Stomach (tissue), 9 donors: ENCODE results near the gene S100A5. TPM values are rescaled to one million over a fixed set of nuclear protein-coding genes. Genes with fewer than 3 reads are reported as not detected.
A peak's percentile ranks its signal among the peaks of the same experiment; 100 is the strongest.

ENCODE experiments used
- DNase-seq, 2 donors: peaks; one replicate each; pipeline versions ENCODE4 v3.0.0 to v3.0.0-alpha.2; 2013 to 2019
- H3K27ac ChIP-seq, 5 donors: fragments of 200-600 bp in 4 of 5; sonication (generic) in 4 of 5; one replicate each; pipeline ENCODE4 v1.5.1; 2013 to 2019; ENCODE audit warnings: mild to moderate bottlenecking in 1 of 5, moderate library complexity in 1 of 5
- H3K27me3 ChIP-seq, 3 donors: fragments of 200-600 bp; sonication (generic); one replicate each; pipeline ENCODE4 v1.5.1; 2017 to 2019; ENCODE audit warnings: mixed run types in 1 of 3
- H3K36me3 ChIP-seq, 4 donors: fragments of 200-600 bp; sonication (generic); 1 replicate in 3 of 4; 2 replicates in 1 of 4; pipeline ENCODE4 v1.5.1; 2016 to 2019
- H3K4me1 ChIP-seq, 4 donors: fragments of 200-600 bp; sonication (generic); one replicate each; pipeline ENCODE4 v1.5.1; 2016 to 2019
- H3K4me3 ChIP-seq, 4 donors: fragments of 200-600 bp; sonication (generic) in 3 of 4; one replicate each; pipeline ENCODE4 v1.5.1; 2016 to 2019; ENCODE audit warnings: mild to moderate bottlenecking in 1 of 4
- H3K9me3 ChIP-seq, 4 donors: fragments of 200-600 bp; sonication (generic); one replicate each; pipeline ENCODE4 v1.5.1; 2016 to 2019
- CTCF ChIP-seq, 7 experiments: fragments of 450-650 bp in 4 of 7; fragments of 200-600 bp in 3 of 7; sonication (generic) in 3 of 7; IDR thresholded peaks; one replicate each; pipeline ENCODE4 v1.5.1; 2016 to 2019; ENCODE audit warnings: antibody characterized with exemption in 7 of 7, control low read depth in 2 of 7, mild to moderate bottlenecking in 1 of 7
- EP300 ChIP-seq: sonication (generic); formaldehyde crosslinking; IDR thresholded peaks from one replicate; pipeline ENCODE4 v1.6.1; 2017; ENCODE audit warnings: antibody characterized with exemption
- POLR2A ChIP-seq, 4 donors: fragments of 450-650 bp; IDR thresholded peaks; one replicate each; pipeline ENCODE4 v1.6.1; 2016; ENCODE audit warnings: antibody characterized with exemption in 4 of 4, control low read depth in 2 of 4, mild to moderate bottlenecking in 1 of 4, moderate library complexity in 1 of 4
- POLR2AphosphoS5 ChIP-seq, 3 donors: sonication (generic); formaldehyde crosslinking; IDR thresholded peaks; one replicate each; pipeline ENCODE4 v1.6.1; 2016; ENCODE audit warnings: antibody characterized with exemption in 3 of 3
- WGBS, 5 donors: extraction: QIAGEN DNeasy Blood & Tissue Kit in 3 of 5; methylation state at CpG; one replicate each; pipeline versions ENCODE4 v1.1.5 to v1.1.7; 2013 to 2018; 5-methylcytosine and 5-hydroxymethylcytosine counted together
- intact Hi-C: fragments of 100-400 bp; cut with DNase I; formaldehyde crosslinking; loops from one replicate; pipeline ENCODE4 v1.15.1; 2023; ENCODE audit warnings: low total_unique reads
- polyA plus RNA-seq, 3 donors: library from polyadenylated mRNA; stranded (reverse); fragments of 200-250 nt; gene quantifications; one replicate each; pipeline ENCODE4 v1.2.3, GENCODE V29; 2013
- total RNA-seq, 5 donors: library from RNA; depleted of rRNA; stranded (reverse); fragments of >200 nt; gene quantifications; one replicate each; pipeline versions ENCODE4 v1.1.0 to v1.2.3, GENCODE V29; 2014 to 2016
- donor health status: healthy with polysubstance abuse.
- donor health status: Bipolar disorder and iron deficiency.
- donor health status: healthy.

The S100A5 gene
- total and polyA plus RNA-seq, 8 donors, result not detected

DNA sequence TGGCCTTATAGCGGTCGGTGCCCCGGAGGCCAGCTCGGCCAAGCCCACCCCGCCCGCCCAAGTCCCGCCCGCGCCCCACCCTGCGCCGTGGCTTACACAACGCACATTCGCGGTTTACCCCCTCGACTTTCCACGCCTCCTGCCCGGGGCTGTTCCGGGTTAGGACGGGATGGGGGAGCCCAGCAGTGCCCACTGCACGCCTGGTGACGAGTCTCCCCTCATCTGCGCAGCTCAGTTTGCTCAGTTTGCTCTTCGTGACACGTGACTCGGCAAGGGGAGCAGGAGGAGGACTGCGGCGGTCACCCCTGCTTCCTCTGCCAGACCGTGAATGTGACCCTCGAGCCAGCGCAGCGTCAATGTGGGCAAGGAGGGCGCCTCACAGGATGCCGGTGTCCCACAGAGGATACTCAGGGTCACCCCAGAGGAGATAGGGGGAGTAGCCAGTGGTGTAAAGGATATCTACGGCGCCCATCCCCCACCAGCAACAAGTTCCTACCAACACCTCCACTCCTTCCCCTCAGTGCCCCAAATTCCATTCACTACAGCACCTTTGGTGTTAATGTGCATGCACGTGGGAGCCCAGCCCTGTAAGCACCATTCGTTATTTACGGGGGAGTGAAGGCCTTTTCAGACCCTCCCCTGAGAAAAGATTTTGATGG, 4.6 kb downstream of the S100A5 start:
- peak; percentile 81 to 95 for DNase-seq
- H3K36me3 ChIP-seq, result peaks cover 0 to 9% (median 0%) of the 10 kb centered on the region in 4 donors
- H3K4me3 ChIP-seq, result peak overlapping the region; percentile 55 to 78 (median 76)
- peaks cover 46 to 67% (median 55%) of the 10 kb centered on the region in 4 donors for H3K4me1 ChIP-seq
- no peaks in the 10 kb centered on the region for H3K27me3 ChIP-seq
- 0 to 6% (median 1%) methylated on average over 6 to 38 of the region's 38 CpGs for WGBS, 5 donors
- TF ChIP-seq CTCF (IDR thresholded peaks at IDR 0.05), result no peak
- peak in 1 of 4 donors; percentile 39 for TF ChIP-seq POLR2A (IDR thresholded peaks at IDR 0.05)
- TF ChIP-seq EP300, result no peak
- peak; percentile 65 to 95 (median 89) for TF ChIP-seq POLR2AphosphoS5 (IDR thresholded peaks at IDR 0.05)
- H3K27ac ChIP-seq, result peak overlapping the region; percentile 91 to 99 (median 99)
- H3K9me3 ChIP-seq, result no peaks in the 10 kb centered on the region
- intact Hi-C loops, result no loop called here

- DNase-seq, result peak; percentile 57 to 80
- Histone ChIP-seq H3K27me3 (no peaks in the 10 kb centered on the region), H3K4me3 (peak within 1 kb of the TSS; percentile 55 to 78 (median 76)), H3K9me3 (no peaks in the 10 kb centered on the region), H3K4me1 (peaks cover 46 to 60% (median 51%) of the 10 kb centered on the region in 4 donors), H3K36me3 (peaks cover 0 to 9% (median 0%) of the 10 kb centered on the region in 4 donors), H3K27ac (peak within 1 kb of the TSS; percentile 91 to 99 (median 99))
- intact Hi-C loops, result no loop called here
- TF ChIP-seq POLR2A (IDR thresholded peaks at IDR 0.05) (peak in 1 of 4 donors; percentile 27), CTCF (IDR thresholded peaks at IDR 0.05) (no peak), EP300 (no peak), POLR2AphosphoS5 (IDR thresholded peaks at IDR 0.05) (peak in 1 of 3 donors; percentile 57)
- WGBS, 5 donors, result 4 to 19% (median 9%) methylated on average over 5 to 18 of the region's 18 CpGs
These were observed 5.3 kb downstream of the S100A5 start, which contains the start of gene S100A6 for GRCh38 chr1:153535242-153536011. Gene S100A6 (minus strand): TSS chr1:153535991. CDS start chr1:153535339, 652 bp downstream.

- Histone ChIP-seq H3K36me3 (peaks cover 0 to 9% (median 0%) of the 10 kb centered on the region in 4 donors), H3K4me1 (peaks cover 46 to 54% (median 50%) of the 10 kb centered on the region in 4 donors), H3K27ac (peak overlapping the region; percentile 91 to 99 (median 99)), H3K4me3 (peak overlapping the region; percentile 55 to 78 (median 76)), H3K27me3 (no peaks in the 10 kb centered on the region), H3K9me3 (no peaks in the 10 kb centered on the region)
- whole genome bisulfite sequencing, 5 donors, result 54 to 75% (median 72%) methylated on average over 2 to 3 of the region's 3 CpGs
- DNase-seq, result no peak
- intact Hi-C loops, result loop anchor here (5.0 kb wide), 1 partner anchor 32 kb away; the partner anchor contains the start of gene S100A2
- TF ChIP-seq CTCF (IDR thresholded peaks at IDR 0.05) (no peak), POLR2AphosphoS5 (IDR thresholded peaks at IDR 0.05) (peak in 1 of 3 donors; percentile 2)
These were observed 5.9 kb downstream of the S100A5 start for GRCh38 chr1:153534925-153535241.

GRCh38 chr1:153534226-153534924, 6.4 kb downstream of the S100A5 start:
- peaks cover 0 to 9% (median 0%) of the 10 kb centered on the region in 4 donors for H3K36me3 ChIP-seq
- H3K4me3 ChIP-seq, result peak overlapping the region; percentile 55 to 78 (median 76)
- H3K27ac ChIP-seq, result peak overlapping the region; percentile 91 to 99 (median 99)
- WGBS, 5 donors, result 54 to 75% (median 71%) methylated on average over 7 of the region's 7 CpGs
- no peak for TF ChIP-seq EP300
- no peak for TF ChIP-seq CTCF (IDR thresholded peaks at IDR 0.05)
- no peak for TF ChIP-seq POLR2A (IDR thresholded peaks at IDR 0.05)
- peak in 2 of 3 donors; percentile 7 to 20 for TF ChIP-seq POLR2AphosphoS5 (IDR thresholded peaks at IDR 0.05)
- H3K27me3 ChIP-seq, result no peaks in the 10 kb centered on the region
- intact Hi-C loops, result loop anchor here (5.0 kb wide), 1 partner anchor 33 kb away; the partner anchor contains the start of gene S100A2
- DNase-seq, result no peak
- no peaks in the 10 kb centered on the region for H3K9me3 ChIP-seq
- peaks cover 46 to 53% (median 50%) of the 10 kb centered on the region in 4 donors for H3K4me1 ChIP-seq
